ENCODE measurements around the gene TMEM252. TPM values are rescaled to one million over a fixed set of nuclear protein-coding genes. Genes with fewer than 3 reads are reported as not detected.

TMEM252 gene
- total RNA-seq, 1 experiment from 2014 or later, result not detected

DNA sequence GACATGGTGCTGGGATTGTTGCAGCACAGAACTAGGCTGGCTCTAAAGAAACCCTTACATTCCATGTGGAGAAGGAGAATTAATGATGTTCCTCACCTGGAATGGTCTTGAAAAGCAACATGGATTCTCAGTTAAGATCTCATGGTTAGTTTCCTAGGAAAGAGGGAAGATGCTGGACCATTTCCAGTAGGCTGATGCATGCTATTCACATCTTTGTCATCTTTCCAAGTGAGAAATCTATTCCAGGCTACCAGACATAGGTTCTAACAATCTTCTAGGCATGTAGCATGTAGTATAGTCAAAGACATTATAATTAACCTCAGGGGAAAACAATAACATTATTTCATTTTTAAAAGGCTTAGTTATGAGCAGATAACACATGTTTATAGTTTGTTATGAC, 44.3 kb downstream of the TMEM252 start:
- DNase-seq, result no peak
- no peak overlapping the region for H3K4me2 ChIP-seq (ENCODE audit: low read length)
- H3K9ac ChIP-seq (ENCODE audit: low read length), result no peak overlapping the region
- H3K4me3 ChIP-seq (ENCODE audit: low read length), result no peak overlapping the region
- ChIA-PET CTCF (no interaction called here), POLR2A (ENCODE audit: unreplicated experiment) (no interaction called here)
- peaks cover 18% of the 10 kb centered on the region for H3K4me1 ChIP-seq (ENCODE audit: insufficient read depth, low read length)
- H3K36me3 ChIP-seq (ENCODE audit: low read depth, low read length), result peaks cover 8% of the 10 kb centered on the region
- intact Hi-C loops (cut with micrococcal nuclease), result no loop called here
- H4K20me1 ChIP-seq (ENCODE audit: low read length), result no peaks in the 10 kb centered on the region
- no peak overlapping the region for H3K27ac ChIP-seq (ENCODE audit: low read length)
- no peaks in the 10 kb centered on the region for H3F3A ChIP-seq (ENCODE audit: low read length, unreplicated experiment)
- BruUV-seq (replicated peaks), result no TSS peak
- no peaks in the 10 kb centered on the region for H3K9me2 ChIP-seq (replicated peaks; ENCODE audit: low read length)
- no peaks in the 10 kb centered on the region for H3K27me3 ChIP-seq (ENCODE audit: low read length)
- TF ChIP-seq CTCF (conservative IDR thresholded peaks at IDR 0.05; ENCODE audit: low read depth, low read length) (no peak), EZH2 (IDR thresholded peaks at IDR 0.05; ENCODE audit: low read length, unreplicated experiment) (no peak), EZH2phosphoT487 (IDR thresholded peaks at IDR 0.05; ENCODE audit: borderline replicate concordance, low read length) (no peak)
- ATAC-seq, result no peak
- H3K9me3 ChIP-seq (ENCODE audit: low read length), result no peaks in the 10 kb centered on the region
- no peak overlapping the region for H2AFZ ChIP-seq (ENCODE audit: low read length)
- no peaks in the 10 kb centered on the region for H3K79me2 ChIP-seq (ENCODE audit: low read length)

GRCh38 chr9:68495247-68495646, 45.4 kb downstream of the TMEM252 start:
- ATAC-seq, result no peak
- no peak overlapping the region for H3K9ac ChIP-seq (ENCODE audit: low read length)
- peaks cover 9% of the 10 kb centered on the region for H3K4me1 ChIP-seq (ENCODE audit: insufficient read depth, low read length)
- BruUV-seq (replicated peaks), result no TSS peak
- DNase-seq, result no peak
- H3F3A ChIP-seq (ENCODE audit: low read length, unreplicated experiment), result no peaks in the 10 kb centered on the region
- no peak overlapping the region for H3K27ac ChIP-seq (ENCODE audit: low read length)
- H3K27me3 ChIP-seq (ENCODE audit: low read length), result no peaks in the 10 kb centered on the region
- peaks cover 8% of the 10 kb centered on the region for H3K36me3 ChIP-seq (ENCODE audit: low read depth, low read length)
- H3K4me3 ChIP-seq (ENCODE audit: low read length), result no peak overlapping the region
- no peaks in the 10 kb centered on the region for H3K9me2 ChIP-seq (replicated peaks; ENCODE audit: low read length)
- H4K20me1 ChIP-seq (ENCODE audit: low read length), result no peaks in the 10 kb centered on the region
- intact Hi-C loops (cut with micrococcal nuclease), result no loop called here
- no peaks in the 10 kb centered on the region for H3K79me2 ChIP-seq (ENCODE audit: low read length)
- no peak for TF ChIP-seq EZH2phosphoT487 (IDR thresholded peaks at IDR 0.05; ENCODE audit: borderline replicate concordance, low read length)
- TF ChIP-seq EZH2 (IDR thresholded peaks at IDR 0.05; ENCODE audit: low read length, unreplicated experiment), result no peak
- ChIA-PET CTCF (no interaction called here), POLR2A (ENCODE audit: unreplicated experiment) (no interaction called here)
- H2AFZ ChIP-seq (ENCODE audit: low read length), result no peak overlapping the region
- no peaks in the 10 kb centered on the region for H3K9me3 ChIP-seq (ENCODE audit: low read length)
- H3K4me2 ChIP-seq (ENCODE audit: low read length), result no peak overlapping the region

DNA sequence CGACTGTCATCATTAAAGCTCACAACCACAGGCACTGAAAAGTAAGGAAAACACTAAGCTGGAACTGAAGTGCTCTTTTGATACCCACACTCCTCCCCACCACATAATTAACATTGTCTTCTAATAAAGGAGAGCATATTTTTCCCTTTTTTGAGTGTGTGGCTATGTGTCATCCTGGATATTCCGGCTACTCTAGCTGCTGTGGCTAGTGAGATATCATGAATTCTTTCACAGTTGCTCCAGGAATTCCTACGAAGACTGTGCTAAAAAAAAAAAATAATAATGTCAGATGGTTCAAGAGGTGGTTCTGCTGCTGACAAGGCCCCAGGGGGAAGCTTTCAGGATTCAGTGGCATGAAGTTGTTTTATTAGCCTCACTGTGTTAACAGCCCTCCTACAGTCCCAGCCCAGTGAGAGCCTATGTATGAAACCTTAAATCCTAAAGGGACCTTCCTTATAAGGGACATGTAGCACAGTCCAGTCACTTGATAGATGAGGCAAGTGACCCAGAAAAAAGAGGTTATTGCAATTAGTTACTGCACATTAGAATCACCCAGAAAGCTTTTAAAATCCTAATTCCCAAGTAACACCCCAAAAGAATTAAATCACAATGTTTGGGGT, 46.6 kb downstream of the TMEM252 start:
- TF ChIP-seq EZH2 (IDR thresholded peaks at IDR 0.05; ENCODE audit: low read length, unreplicated experiment) (no peak), CTCF (conservative IDR thresholded peaks at IDR 0.05; ENCODE audit: low read depth, low read length) (no peak), EZH2phosphoT487 (IDR thresholded peaks at IDR 0.05; ENCODE audit: borderline replicate concordance, low read length) (no peak)
- Histone ChIP-seq H3K9me3 (ENCODE audit: low read length) (no peaks in the 10 kb centered on the region), H3K27me3 (ENCODE audit: low read length) (no peaks in the 10 kb centered on the region), H2AFZ (ENCODE audit: low read length) (no peak overlapping the region), H3K27ac (ENCODE audit: low read length) (no peak overlapping the region), H3K4me3 (ENCODE audit: low read length) (no peak overlapping the region), H3K9ac (ENCODE audit: low read length) (no peak overlapping the region), H3K4me1 (ENCODE audit: insufficient read depth, low read length) (no peaks in the 10 kb centered on the region), H3F3A (ENCODE audit: low read length, unreplicated experiment) (no peaks in the 10 kb centered on the region), H3K9me2 (replicated peaks; ENCODE audit: low read length) (no peaks in the 10 kb centered on the region), H3K79me2 (ENCODE audit: low read length) (no peaks in the 10 kb centered on the region), H4K20me1 (ENCODE audit: low read length) (no peaks in the 10 kb centered on the region), H3K36me3 (ENCODE audit: low read depth, low read length) (peaks cover 2% of the 10 kb centered on the region), H3K4me2 (ENCODE audit: low read length) (no peak overlapping the region)
- ChIA-PET CTCF (no interaction called here), POLR2A (ENCODE audit: unreplicated experiment) (no interaction called here)
- ATAC-seq, result no peak
- intact Hi-C loops (cut with micrococcal nuclease), result no loop called here
- BruUV-seq (replicated peaks), result no TSS peak
- DNase-seq, result no peak
